OCI-LY1 (cell line): ENCODE results near the gene S1PR4.

Source experiments
- EZH2 ChIP-seq: fragments of 200-600 bp; sonication (generic), shearing (Covaris generic); IDR thresholded peaks from 2 replicates; pipeline ENCODE4 v1.8.0; 2017; ENCODE audit warnings: borderline replicate concordance, mixed run types, mild to moderate bottlenecking, antibody characterized with exemption, low read length, moderate library complexity, mixed read lengths
- TF ChIP-seq, protein P1 (sequence below): fragments of 200-600 bp; sonication (generic), shearing (Covaris generic); IDR thresholded peaks from 2 replicates; pipeline ENCODE4 v1.5.1; 2017; ENCODE audit warnings: mild to moderate bottlenecking, antibody characterized with exemption, low read length, moderate library complexity, mixed read lengths

DNA sequence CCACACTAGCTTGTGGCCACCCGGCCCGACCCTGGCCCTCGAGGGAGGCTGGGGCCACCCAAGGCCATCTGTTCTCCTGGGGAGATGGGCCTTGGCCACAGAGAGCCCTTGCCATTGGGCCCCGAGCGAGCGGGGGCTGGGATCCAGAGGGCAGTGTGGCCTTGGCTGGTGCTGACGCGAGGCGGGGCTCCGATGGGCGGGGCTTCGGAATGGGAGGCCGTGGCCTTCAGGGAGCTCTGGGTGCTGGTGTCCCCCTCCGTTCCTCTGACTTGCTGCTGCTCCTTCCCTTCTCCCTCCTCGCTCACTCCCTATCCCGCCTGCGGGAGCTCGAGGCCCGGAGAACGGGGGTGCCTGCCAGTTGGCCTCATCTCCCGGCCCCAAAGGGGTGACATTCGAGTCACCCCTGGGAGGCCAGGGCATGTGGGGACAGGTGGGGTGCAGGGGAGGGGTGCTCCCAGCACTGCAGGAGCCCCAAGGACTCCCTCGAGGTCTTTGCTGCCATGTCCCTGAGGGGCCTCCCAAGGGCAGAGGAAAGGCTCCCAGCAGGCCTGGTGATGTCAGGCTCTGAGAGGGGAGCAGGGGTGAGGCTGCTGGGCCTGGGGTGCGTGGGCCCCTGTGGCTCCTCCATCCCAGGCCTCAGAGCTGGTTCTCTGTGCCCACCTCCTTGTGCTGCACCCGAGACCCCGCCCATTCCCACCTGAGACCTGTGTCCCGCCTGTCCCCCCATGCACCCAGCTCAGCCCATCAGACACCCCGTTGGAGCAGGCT, 11.3 kb downstream of the S1PR4 start:
- TF ChIP-seq, protein P1, sequence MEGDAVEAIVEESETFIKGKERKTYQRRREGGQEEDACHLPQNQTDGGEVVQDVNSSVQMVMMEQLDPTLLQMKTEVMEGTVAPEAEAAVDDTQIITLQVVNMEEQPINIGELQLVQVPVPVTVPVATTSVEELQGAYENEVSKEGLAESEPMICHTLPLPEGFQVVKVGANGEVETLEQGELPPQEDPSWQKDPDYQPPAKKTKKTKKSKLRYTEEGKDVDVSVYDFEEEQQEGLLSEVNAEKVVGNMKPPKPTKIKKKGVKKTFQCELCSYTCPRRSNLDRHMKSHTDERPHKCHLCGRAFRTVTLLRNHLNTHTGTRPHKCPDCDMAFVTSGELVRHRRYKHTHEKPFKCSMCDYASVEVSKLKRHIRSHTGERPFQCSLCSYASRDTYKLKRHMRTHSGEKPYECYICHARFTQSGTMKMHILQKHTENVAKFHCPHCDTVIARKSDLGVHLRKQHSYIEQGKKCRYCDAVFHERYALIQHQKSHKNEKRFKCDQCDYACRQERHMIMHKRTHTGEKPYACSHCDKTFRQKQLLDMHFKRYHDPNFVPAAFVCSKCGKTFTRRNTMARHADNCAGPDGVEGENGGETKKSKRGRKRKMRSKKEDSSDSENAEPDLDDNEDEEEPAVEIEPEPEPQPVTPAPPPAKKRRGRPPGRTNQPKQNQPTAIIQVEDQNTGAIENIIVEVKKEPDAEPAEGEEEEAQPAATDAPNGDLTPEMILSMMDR: no peak
- TF ChIP-seq EZH2: no peak
